GM12891 (cell line): ENCODE results near the gene BPNT1.

ENCODE experiments used
- PAX5 ChIP-seq: IDR thresholded peaks from 2 replicates; pipeline ENCODE4 v1.6.1; 2011; ENCODE audit warnings: low read length, moderate library complexity, mild to moderate bottlenecking; ENCODE audit not compliant: insufficient read depth, severe bottlenecking
- POLR2A ChIP-seq: IDR thresholded peaks from 2 replicates; pipeline ENCODE4 v1.6.1; 2011; ENCODE audit warnings: low read depth, low read length, control low read depth
- POLR2AphosphoS5 ChIP-seq: IDR thresholded peaks from 2 replicates; pipeline ENCODE4 v1.6.1; 2011; ENCODE audit warnings: low read depth, low read length, control low read depth
- TAF1 ChIP-seq: IDR thresholded peaks from 2 replicates; pipeline ENCODE4 v1.6.1; 2011; ENCODE audit warnings: low read depth, low read length, control low read depth

DNA sequence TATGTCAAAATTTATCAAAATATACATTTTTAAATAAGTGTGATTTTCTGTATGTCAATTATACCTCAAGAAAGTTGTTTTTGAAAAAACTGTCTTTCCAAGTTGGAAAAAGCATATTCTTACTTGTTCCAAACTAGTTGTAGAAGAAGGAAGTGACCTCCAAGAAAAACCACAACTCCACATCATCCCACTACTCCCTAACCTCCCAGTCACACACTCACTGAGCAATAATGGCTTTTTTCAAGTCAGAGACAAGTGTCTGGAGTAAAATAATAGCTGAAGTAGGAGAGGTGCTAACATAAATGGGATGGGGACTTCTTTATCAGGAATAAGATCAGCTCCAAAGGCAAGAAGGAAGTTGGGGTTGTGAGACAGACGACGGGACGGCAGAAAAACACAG lies 56.7 kb downstream of the BPNT1 start:
- TF ChIP-seq POLR2AphosphoS5: no peak
- no peak for TF ChIP-seq TAF1
- no peak for TF ChIP-seq POLR2A
- TF ChIP-seq PAX5: no peak
